SK-N-SH treated with all-trans-retinoic acid at 6 μM for 48 hours (cell line): ENCODE results near the gene CHRNA10.

Experiments
- PATZ1 ChIP-seq: fragments of 250-450 bp; sonication (Bioruptor Pico); IDR thresholded peaks from 2 replicates; pipeline ENCODE4 v1.8.0; 2020; ENCODE audit warnings: mild to moderate bottlenecking, moderate library complexity, borderline replicate concordance
- RARB ChIP-seq: fragments of 250-450 bp; sonication (Bioruptor Pico); IDR thresholded peaks from 2 replicates; pipeline ENCODE4 v1.8.0; 2021; ENCODE audit warnings: mild to moderate bottlenecking, moderate library complexity
- ZFP3 ChIP-seq: fragments of 250-450 bp; sonication (Bioruptor Pico); IDR thresholded peaks from 2 replicates; pipeline ENCODE4 v1.5.0; 2020; ENCODE audit warnings: mild to moderate bottlenecking, moderate library complexity
- ZFP30 ChIP-seq: fragments of 450-650 bp; formaldehyde crosslinking; IDR thresholded peaks from 2 replicates; pipeline ENCODE4 v1.5.0; 2022; ENCODE audit warnings: mild to moderate bottlenecking, moderate library complexity
- ZNF70 ChIP-seq: fragments of 450-650 bp; formaldehyde crosslinking; IDR thresholded peaks from 2 replicates; pipeline ENCODE4 v1.5.0; 2020; ENCODE audit warnings: mild to moderate bottlenecking, moderate library complexity
- TF ChIP-seq, protein P1 (sequence below): fragments of 250-450 bp; sonication (Bioruptor Pico); IDR thresholded peaks from 2 replicates; pipeline ENCODE4 v1.5.1; 2021; ENCODE audit warnings: mild to moderate bottlenecking, moderate library complexity

- TF ChIP-seq PATZ1 (CRISPR knock-in tag) (no peak), ZNF70 (CRISPR knock-in tag) (no peak), RARB (CRISPR knock-in tag) (no peak), ZFP3 (no peak), ZFP30 (CRISPR knock-in tag) (no peak)
- TF ChIP-seq, protein P1, sequence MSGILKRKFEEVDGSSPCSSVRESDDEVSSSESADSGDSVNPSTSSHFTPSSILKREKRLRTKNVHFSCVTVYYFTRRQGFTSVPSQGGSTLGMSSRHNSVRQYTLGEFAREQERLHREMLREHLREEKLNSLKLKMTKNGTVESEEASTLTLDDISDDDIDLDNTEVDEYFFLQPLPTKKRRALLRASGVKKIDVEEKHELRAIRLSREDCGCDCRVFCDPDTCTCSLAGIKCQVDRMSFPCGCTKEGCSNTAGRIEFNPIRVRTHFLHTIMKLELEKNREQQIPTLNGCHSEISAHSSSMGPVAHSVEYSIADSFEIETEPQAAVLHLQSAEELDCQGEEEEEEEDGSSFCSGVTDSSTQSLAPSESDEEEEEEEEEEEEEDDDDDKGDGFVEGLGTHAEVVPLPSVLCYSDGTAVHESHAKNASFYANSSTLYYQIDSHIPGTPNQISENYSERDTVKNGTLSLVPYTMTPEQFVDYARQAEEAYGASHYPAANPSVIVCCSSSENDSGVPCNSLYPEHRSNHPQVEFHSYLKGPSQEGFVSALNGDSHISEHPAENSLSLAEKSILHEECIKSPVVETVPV (CRISPR knock-in tag) = no peak
Measured at GRCh38 chr11:3686751-3687150, 15.6 kb upstream of the CHRNA10 start.
